Activated CD8-positive, alpha-beta memory T cell treated with anti-CD3 and anti-CD28 coated beads, Interleukin-2, amount 50 U/mL, for 4 hours (primary cell): ENCODE data around the gene INO80E.
A peak's percentile ranks its signal among the peaks of the same experiment; 100 is the strongest.
"Not testable (repeated sequence)": the region's sequence is repeated elsewhere in the genome, so short reads cannot be mapped to it uniquely, and the experiment has no call there.

Experiments
- DNase-seq: peaks from one replicate; pipeline ENCODE4 v3.0.0-alpha.2; 2020

INO80E gene, protein sequence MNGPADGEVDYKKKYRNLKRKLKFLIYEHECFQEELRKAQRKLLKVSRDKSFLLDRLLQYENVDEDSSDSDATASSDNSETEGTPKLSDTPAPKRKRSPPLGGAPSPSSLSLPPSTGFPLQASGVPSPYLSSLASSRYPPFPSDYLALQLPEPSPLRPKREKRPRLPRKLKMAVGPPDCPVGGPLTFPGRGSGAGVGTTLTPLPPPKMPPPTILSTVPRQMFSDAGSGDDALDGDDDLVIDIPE

DNA sequence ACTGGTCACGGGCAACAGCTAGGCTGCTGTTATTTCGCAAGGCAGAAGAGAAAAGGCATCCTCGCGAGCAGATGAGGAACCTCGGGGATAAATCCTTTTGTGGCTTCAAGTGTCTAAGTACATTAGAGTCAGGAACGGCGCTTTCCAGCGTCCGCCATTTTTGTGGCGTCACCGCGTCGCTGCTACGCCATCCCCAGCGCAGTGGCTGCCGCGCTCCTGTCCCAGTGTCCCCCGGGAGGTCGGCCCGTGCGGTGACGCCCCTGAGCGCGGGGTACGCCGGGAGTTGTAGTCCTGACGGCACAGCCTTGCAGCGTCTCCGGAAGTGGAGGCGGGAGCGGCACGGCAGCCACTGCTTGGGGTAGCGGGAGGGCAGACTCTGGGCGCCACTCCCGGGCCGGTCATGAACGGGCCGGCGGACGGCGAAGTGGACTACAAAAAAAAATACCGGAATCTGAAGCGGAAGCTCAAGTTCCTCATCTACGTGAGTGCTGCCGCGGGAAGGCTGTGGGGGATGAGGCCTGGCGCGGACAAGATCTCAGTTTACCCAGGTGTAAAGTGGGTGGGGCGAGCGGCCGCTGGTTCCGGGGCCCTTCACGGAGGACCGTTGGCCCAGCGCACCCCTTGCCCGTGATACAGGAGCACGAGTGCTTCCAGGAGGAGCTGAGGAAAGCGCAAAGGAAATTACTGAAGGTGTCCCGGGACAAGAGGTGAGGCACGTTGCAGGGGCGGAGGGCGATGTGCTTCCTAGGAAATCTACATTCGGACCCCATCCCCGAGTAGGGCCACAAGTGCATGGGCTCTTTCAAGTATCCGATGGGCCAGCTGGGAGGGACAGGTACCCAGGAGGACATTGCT is at the start of gene INO80E:
Gene INO80E (plus strand): TSS at position 331 of the 855 bp plus-strand sequence. CDS start 70 bp downstream, at position 401.
- peak; percentile 100 for DNase-seq

GRCh38 chr16:29947897-29948296 is 48.1 kb upstream of the INO80E start:
- DNase-seq = no peak

GRCh38 chr16:29950806-29951461 is 45.1 kb upstream of the INO80E start:
- no peak for DNase-seq

- DNase-seq = no peak
Measured at GRCh38 chr16:29951625-29952365, 44.2 kb upstream of the INO80E start.

DNA sequence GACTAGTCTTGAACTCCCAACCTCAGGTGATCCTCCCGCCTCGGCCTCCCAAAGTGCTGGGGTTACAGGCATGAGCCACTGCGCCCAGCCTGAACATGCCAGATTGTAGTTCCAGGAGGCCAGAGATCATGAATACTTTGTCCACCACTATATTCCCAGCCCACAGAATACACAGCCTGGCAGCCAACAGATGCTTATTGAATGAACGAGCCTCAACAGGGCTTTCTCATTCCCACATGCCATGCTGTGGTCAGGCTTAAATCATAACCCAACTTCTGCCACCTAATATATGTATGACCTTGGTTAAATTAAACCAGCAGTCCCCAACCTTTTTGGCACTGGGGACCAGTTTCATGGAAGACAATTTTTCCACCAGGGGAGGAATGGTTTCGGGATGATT is 37.3 kb upstream of the INO80E start:
- no peak for DNase-seq

GRCh38 chr16:29959293-29959692 is 36.7 kb upstream of the INO80E start:
- no peak for DNase-seq

GRCh38 chr16:29959821-29960220 is 36.2 kb upstream of the INO80E start:
- DNase-seq = not testable (repeated sequence)

DNA sequence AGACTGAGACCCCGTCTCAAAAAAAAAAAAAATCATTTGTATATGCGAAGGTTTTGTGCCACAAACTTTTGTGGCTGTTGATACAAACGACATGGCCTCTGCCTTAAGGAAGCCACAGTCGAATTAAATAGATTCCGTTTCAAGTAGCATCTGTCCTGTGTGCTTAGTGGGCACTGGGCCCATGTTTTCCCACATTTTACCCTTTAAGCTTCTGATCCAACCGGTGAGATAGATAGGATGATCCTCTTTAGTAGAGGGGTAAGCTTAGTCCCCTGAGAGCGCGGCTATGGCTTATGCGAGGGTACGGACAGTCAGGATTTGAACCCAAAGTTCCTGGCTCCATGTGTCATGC is 34.9 kb upstream of the INO80E start:
- DNase-seq = no peak

- DNase-seq = peak; percentile 95
Measured at GRCh38 chr16:29961479-29962343, 34.3 kb upstream of the INO80E start, which contains the start of gene TMEM219. TSS of gene TMEM219 (plus strand) at chr16:29962079. CDS start at chr16:29963144, 1,065 bp downstream.

DNA sequence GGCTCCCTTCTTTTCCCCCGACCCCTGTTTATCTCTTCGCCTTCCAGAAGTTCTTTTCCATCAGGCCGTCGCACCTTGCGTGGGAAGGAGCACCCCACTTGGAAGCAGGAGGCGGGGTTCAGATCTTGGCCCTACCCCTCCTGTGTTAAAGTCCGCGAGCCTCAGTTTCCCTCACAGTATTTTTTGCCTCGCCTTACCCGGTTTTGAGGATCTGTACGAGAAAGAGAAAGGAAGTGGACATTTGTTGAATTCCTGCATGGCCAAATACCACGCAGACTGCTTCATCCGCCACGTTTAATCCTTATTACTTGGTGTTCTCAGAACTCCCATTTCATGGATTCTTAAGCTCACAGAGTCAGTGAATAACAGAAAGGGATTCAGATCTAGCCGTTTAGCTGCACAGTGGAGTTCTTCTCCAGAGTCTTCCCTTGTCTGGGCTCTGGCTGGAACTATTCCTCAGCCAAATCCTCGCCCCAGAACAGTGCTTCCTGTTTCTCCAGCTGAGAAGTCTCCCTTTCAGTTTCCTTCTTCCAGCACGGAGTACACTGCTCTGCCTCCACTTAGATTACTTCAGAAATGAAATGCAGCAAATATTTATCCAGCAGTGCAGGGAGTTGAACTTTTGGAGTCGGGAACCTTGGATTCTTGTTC is 33.6 kb upstream of the INO80E start:
- DNase-seq = no peak

GRCh38 chr16:29963021-29963743 is 32.9 kb upstream of the INO80E start:
- DNase-seq = no peak

- DNase-seq = no peak
Measured at GRCh38 chr16:29968205-29968604, 27.8 kb upstream of the INO80E start.

DNA sequence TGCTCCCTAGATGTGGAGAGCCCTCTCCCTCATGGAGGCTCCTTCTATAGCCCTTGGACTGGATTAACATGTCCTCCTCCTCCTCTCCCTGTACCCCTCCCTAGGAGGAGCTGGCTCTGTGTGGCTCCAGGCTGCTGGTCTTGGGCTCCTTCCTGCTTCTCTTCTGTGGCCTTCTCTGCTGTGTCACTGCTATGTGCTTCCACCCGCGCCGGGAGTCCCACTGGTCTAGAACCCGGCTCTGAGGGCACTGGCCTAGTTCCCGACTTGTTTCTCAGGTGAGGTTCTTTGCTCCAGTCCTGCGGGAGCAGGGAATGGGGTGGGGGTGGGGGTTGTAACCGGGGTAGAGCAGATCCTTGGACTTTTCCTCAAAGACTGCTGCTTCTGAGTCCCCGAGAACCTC is 24.7 kb upstream of the INO80E start:
- no peak for DNase-seq

DNA sequence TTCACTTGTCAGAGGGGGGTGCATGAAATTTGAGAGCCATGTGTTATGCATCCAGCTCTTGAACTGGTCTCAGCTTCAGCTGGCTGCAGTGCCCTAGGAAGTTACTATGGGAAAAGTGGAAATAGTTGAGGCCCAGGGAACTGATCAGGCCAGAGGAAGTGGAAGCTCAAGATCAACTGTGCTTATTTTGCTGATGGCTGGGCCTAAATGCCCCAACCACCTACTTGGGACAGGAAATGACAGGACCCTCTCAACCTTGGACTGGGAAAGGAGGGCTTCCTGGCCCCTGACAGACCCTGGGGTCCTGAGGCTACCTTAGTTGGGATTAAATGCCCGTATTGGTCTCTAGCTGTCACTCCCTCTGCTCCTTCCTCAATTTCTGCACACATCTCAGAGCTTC is 23.5 kb upstream of the INO80E start:
- DNase-seq = no peak

DNA sequence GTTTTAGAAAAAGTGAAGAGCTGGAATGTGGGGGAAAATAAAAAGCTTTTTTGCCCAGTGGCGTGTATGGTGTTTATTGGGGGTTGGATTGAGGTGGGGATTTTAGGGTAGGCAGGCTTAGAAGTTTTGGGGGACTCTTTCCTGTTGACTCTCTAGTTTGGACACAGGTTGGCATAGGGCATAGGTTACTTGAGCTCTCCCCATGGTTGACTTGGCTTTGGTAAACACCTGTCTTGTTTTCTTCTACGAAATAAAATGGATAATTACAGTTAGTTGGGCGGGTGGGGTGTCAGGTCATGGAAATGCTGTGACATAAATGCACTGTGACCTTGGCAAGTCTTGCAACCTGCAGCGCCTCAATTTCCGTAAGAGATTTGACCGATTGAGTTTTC is 23.1 kb upstream of the INO80E start:
- DNase-seq = no peak

- DNase-seq = peak; percentile 93
Measured at GRCh38 chr16:29973384-29974246, 22.4 kb upstream of the INO80E start, which contains the start of gene TAOK2. TSS of gene TAOK2 (plus strand) at chr16:29973868. CDS start at chr16:29977773, 3,905 bp downstream.

DNA sequence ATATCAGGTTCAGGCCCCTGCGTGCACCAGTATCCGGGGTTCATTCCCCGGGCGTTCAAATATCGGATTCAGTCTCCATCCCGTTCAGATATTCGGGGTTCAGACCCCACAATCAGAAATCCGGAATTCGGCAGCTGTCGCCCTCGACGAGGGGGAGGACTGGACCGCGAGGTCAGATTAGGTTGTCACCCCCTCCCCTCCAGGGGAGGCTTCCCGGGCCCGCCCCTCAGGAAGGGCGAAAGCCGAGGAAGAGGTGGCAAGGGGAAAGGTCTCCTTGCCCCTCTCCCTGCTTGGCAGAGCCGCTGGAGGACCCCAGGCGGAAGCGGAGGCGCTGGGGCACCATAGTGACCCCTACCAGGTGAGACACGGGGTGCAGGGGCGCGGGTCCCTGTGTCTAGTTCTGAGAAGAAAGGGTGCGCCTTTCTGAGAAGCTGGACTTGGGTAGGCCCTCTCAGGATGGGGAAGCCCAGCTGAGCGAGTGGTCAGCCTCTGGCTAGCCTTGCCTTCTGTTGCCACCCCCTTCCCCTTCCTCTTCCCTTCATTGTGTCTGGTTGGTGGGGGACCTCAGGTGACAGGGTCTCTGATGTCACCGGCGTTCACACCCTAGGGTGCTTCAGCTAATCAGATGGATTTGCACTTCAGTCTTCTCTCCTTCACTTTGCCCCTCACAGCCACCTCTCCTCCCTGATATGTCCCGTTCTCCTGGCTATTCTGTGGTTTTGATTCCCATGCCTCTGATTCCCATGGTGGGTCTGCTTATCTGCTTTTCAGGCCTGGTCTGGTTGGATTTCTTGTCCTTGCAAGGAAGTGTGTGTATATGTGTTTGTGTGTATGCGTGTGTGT is 21.5 kb upstream of the INO80E start:
- DNase-seq = no peak

GRCh38 chr16:29975134-29975538 is 20.9 kb upstream of the INO80E start:
- DNase-seq = no peak
